ENCODE results near the gene BCAN. TPM values are rescaled to one million over a fixed set of nuclear protein-coding genes. Genes with fewer than 3 reads are reported as not detected.

BCAN gene
- total and polyA plus RNA-seq, 2 of the 8 experiments (the other 6 are each of a cell fraction or from before 2014, with no cell fraction given): 4.5 to 24.0 TPM

DNA sequence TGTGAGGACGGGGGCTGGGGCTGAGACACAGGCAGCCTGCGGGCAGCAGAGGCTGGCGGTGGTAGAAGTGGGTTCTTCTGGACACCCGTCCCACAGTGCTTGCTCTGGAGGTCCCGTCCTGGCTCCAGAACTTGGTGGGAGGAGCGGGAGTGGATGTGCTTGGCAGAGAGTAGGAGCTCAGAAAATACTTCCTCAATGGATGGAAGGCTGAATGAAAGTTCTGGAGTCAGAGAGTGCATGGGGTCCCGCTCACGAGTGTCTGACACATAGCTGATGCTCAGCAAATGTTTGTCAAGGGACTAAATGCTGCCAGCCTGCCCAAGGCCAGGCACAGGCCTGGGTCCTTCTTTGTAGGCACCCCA, 48.7 kb downstream of the BCAN start:
- no peaks in the 10 kb centered on the region for H3K79me1 ChIP-seq (ENCODE audit: low read depth, low read length)
- peaks cover 0 to 7% (median 0%) of the 10 kb centered on the region in 4 experiments; a peak in 2 of 7 replicates for H3K27me3 ChIP-seq (replicated peaks in 1 of 4; ENCODE audit: control insufficient read depth in 3 of 4, extremely low read depth in 1 of 4, insufficient read depth in 3 of 4, low read length in 3 of 4)
- no peak overlapping the region for H4K5ac ChIP-seq (ENCODE audit: insufficient read length, low read depth, low read length)
- peak overlapping the region; percentile 76 for H2BK120ac ChIP-seq (replicated peaks; ENCODE audit: low read depth, low read length)
- H3K9ac ChIP-seq (replicated peaks in 1 of 4; ENCODE audit: extremely low read depth in 1 of 4, low read depth in 3 of 4, low read length in 3 of 4): 0 out of 7 replicates have a peak overlapping the region, but pooled peaks of 1 of the 4 experiments have one; percentile 9
- no peaks in the 10 kb centered on the region for H3K36me3 ChIP-seq (ENCODE audit: control insufficient read depth in 2 of 4, insufficient read depth in 4 of 4, low read length in 3 of 4)
- H3K4me3 ChIP-seq (ENCODE audit: extremely low read depth in 1 of 4, insufficient read depth in 2 of 4, low read depth in 3 of 4, low read length in 4 of 4): peak overlapping the region in 2 of 4 experiments; percentile 2 to 52; a peak in 2 of 8 replicates
- H2BK5ac ChIP-seq (ENCODE audit: low read depth, low read length): peak overlapping the region; percentile 42; the same call in 1 of the 2 replicates
- no peak overlapping the region for H3K14ac ChIP-seq (ENCODE audit: insufficient read length)
- peak overlapping the region; percentile 14 to 72 for H3K4me2 ChIP-seq (ENCODE audit: insufficient read depth in 1 of 2, low read depth in 2 of 2, low read length in 2 of 2)
- H2BK15ac ChIP-seq (ENCODE audit: low read length): no peak overlapping the region; the same call in 1 of the 2 replicates
- no peak overlapping the region for H3K23ac ChIP-seq (ENCODE audit: insufficient read length)
- no peaks in the 10 kb centered on the region for H4K20me1 ChIP-seq (replicated peaks in 1 of 2; ENCODE audit: control insufficient read depth in 1 of 2, insufficient read depth in 2 of 2, low read length in 2 of 2)
- CTCF ChIA-PET (ENCODE audit: partially characterized antibody): interaction anchor here (0.5 to 66.0 kb wide), 30 partner anchors 3 to 236 kb away, joined by 3 to 4284 read pairs (median 10); partner anchors contain the start of genes BCAN, CRABP2, HAPLN2 and INSRR
- H2AK5ac ChIP-seq (ENCODE audit: low read depth, low read length): peak overlapping the region; percentile 92; the same call in 1 of the 2 replicates
- H3K56ac ChIP-seq (replicated peaks; ENCODE audit: insufficient read length, low read depth, low read length): no peak overlapping the region
- FAIRE-seq: no peak
- no peaks in the 10 kb centered on the region for H3K9me3 ChIP-seq (ENCODE audit: insufficient read depth in 2 of 2, low read depth in 1 of 2, low read length in 1 of 2)
- H2BK20ac ChIP-seq (ENCODE audit: low read length): peak overlapping the region; percentile 87; the same call in 1 of the 2 replicates
- WGBS, 2 experiments (ENCODE audit: extremely low coverage in 1 of 2, insufficient coverage in 1 of 2, insufficient read length in 1 of 2, insufficient replicate concordance in 2 of 2, low coverage in 1 of 2, low lambda C conversion rate in 2 of 2, missing lambda C conversion rate in 1 of 2): 72% methylated on average over 8 of the region's 8 CpGs; no CpG with 5 or more reads in 1 of the 2 experiments
- H3K23me2 ChIP-seq (ENCODE audit: low read depth, low read length): peaks cover 10% of the 10 kb centered on the region; the same call in 1 of the 2 replicates
- H4K8ac ChIP-seq (ENCODE audit: extremely low read depth, insufficient read depth, low read length): no peak overlapping the region
- DNase-seq (ENCODE audit: low read depth in 1 of 2, low spot score in 2 of 2): no peak
- H2BK12ac ChIP-seq (ENCODE audit: low read depth, low read length): peak overlapping the region; percentile 78
- H3K4me1 ChIP-seq (replicated peaks in 1 of 4; ENCODE audit: control insufficient read depth in 3 of 4, insufficient read depth in 4 of 4, low read length in 3 of 4): peaks cover 24 to 51% (median 38%) of the 10 kb centered on the region in 4 experiments
- no peak overlapping the region for H2AFZ ChIP-seq (ENCODE audit: low read length)
- no peaks in the 10 kb centered on the region for H3K79me2 ChIP-seq (ENCODE audit: control insufficient read depth in 1 of 2, insufficient read depth in 2 of 2, low read length in 2 of 2)
- H3K27ac ChIP-seq (ENCODE audit: low read depth, low read length): no peak overlapping the region
- H4K91ac ChIP-seq (replicated peaks; ENCODE audit: insufficient read length, low read length): peak overlapping the region; percentile 49
- H3K4ac ChIP-seq (replicated peaks; ENCODE audit: insufficient read length, low read depth, low read length): peak overlapping the region; percentile 91
- POLR2A ChIA-PET (ENCODE audit: partially characterized antibody): interaction anchor here (1.3 to 13.9 kb wide), 11 partner anchors 16 to 168 kb away, joined by 3 to 530 read pairs (median 9); partner anchors contain the start of genes CRABP2, HDGF, INSRR and ISG20L2
- H3K18ac ChIP-seq (ENCODE audit: extremely low read depth, low read length): peak overlapping the region; percentile 99
- TF ChIP-seq KDM4A (IDR thresholded peaks at IDR 0.05; ENCODE audit: low read depth, low read length, severe bottlenecking) (no peak), RNF2 (IDR thresholded peaks at IDR 0.05; ENCODE audit: borderline replicate concordance, low read depth, low read length, missing control alignments, poor library complexity, severe bottlenecking) (no peak), POLR2AphosphoS5 (IDR thresholded peaks at IDR 0.05; ENCODE audit: low read depth, low read length) (no peak), CBX5 (IDR thresholded peaks at IDR 0.05; ENCODE audit: low read depth, low read length) (no peak), SP1 (IDR thresholded peaks at IDR 0.05; ENCODE audit: low read depth, low read length) (no peak), POLR2A (IDR thresholded peaks at IDR 0.05; ENCODE audit: control extremely low read depth in 1 of 2, low read depth in 2 of 2, low read length in 2 of 2) (no peak), SRF (IDR thresholded peaks at IDR 0.05; ENCODE audit: low read depth, low read length) (no peak), KDM1A (IDR thresholded peaks at IDR 0.05; ENCODE audit: borderline replicate concordance, low read length) (no peak), GTF2F1 (IDR thresholded peaks at IDR 0.05; ENCODE audit: borderline replicate concordance, low read depth, low read length) (no peak), TAF1 (IDR thresholded peaks at IDR 0.05; ENCODE audit: low read depth, low read length) (no peak), TEAD4 (IDR thresholded peaks at IDR 0.05; ENCODE audit: low read depth, low read length) (no peak), CREB1 (IDR thresholded peaks at IDR 0.05) (no peak), SAP30 (IDR thresholded peaks at IDR 0.05; ENCODE audit: insufficient read depth, insufficient replicate concordance, low read length) (no peak), RBBP5 (IDR thresholded peaks at IDR 0.05; ENCODE audit: borderline replicate concordance, low read depth, low read length) (no peak)

Measured in H1 (cell line).